GM21723 (cell line): ENCODE data around the gene MALAT1.

Experiments used
- ATAC-seq: cut with Tn5 transposase; IDR thresholded peaks from one replicate; pipeline ENCODE4 v1.9.1; 2021; ENCODE audit warnings: mild to moderate bottlenecking, moderate library complexity; ENCODE audit not compliant: unreplicated experiment

Gene MALAT1

GRCh38 chr11:65478388-65479183, 20.3 kb upstream of the MALAT1 start:
- ATAC-seq, result no peak

GRCh38 chr11:65479184-65480145, 19.4 kb upstream of the MALAT1 start:
- ATAC-seq, result no peak

GRCh38 chr11:65482306-65482850, 16.5 kb upstream of the MALAT1 start:
- no peak for ATAC-seq

- no peak for ATAC-seq
Measured at GRCh38 chr11:65485920-65486219, 13.0 kb upstream of the MALAT1 start.

GRCh38 chr11:65486570-65487466, 12.0 kb upstream of the MALAT1 start:
- no peak for ATAC-seq

GRCh38 chr11:65487467-65488272, 11.2 kb upstream of the MALAT1 start:
- no peak for ATAC-seq

GRCh38 chr11:65488273-65489034, 10.4 kb upstream of the MALAT1 start:
- ATAC-seq, result no peak

GRCh38 chr11:65489035-65489705, 9.7 kb upstream of the MALAT1 start:
- no peak for ATAC-seq

- ATAC-seq, result no peak
Measured at GRCh38 chr11:65489706-65490320, 9.0 kb upstream of the MALAT1 start.

GRCh38 chr11:65491163-65491465, 7.7 kb upstream of the MALAT1 start:
- no peak for ATAC-seq

- ATAC-seq, result no peak
Measured at GRCh38 chr11:65491614-65492386, 7.0 kb upstream of the MALAT1 start.

- no peak for ATAC-seq
Measured at GRCh38 chr11:65492387-65492636, 6.5 kb upstream of the MALAT1 start.

GRCh38 chr11:65492637-65493366, 6.0 kb upstream of the MALAT1 start:
- ATAC-seq, result no peak

GRCh38 chr11:65493367-65494176, 5.3 kb upstream of the MALAT1 start:
- ATAC-seq, result no peak

- peak; percentile 11 for ATAC-seq
Measured at GRCh38 chr11:65496304-65497140, 2.3 kb upstream of the MALAT1 start.
